GM21360 (cell line): ENCODE data around the gene MNAT1.
"Not testable (repeated sequence)": the region's sequence is repeated elsewhere in the genome, so short reads cannot be mapped to it uniquely, and the experiment has no call there.

Experiments
- ATAC-seq: cut with Tn5 transposase; IDR thresholded peaks from one replicate; pipeline ENCODE4 v1.9.1; 2021; ENCODE audit warnings: mild to moderate bottlenecking, moderate library complexity; ENCODE audit not compliant: unreplicated experiment

The MNAT1 gene

DNA sequence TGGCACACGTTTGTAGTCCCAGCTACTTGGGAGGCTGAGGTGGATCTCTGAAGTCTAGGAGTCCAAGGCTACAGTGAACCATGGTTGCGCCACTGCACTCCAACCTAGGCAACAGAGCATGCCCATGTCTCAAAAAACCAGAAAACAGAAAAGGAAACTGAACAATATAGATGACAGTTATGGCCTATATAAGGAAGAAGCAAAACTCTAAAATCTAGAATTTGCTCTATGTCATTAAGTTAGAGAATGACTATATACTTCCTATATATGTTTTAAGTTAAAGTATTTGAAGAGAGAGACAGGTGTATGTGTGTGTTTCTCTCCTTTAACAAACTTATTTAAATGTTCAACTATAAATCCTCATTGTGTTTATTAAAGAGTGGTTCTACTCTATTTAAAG, 65.8 kb downstream of the MNAT1 start:
- ATAC-seq = no peak

DNA sequence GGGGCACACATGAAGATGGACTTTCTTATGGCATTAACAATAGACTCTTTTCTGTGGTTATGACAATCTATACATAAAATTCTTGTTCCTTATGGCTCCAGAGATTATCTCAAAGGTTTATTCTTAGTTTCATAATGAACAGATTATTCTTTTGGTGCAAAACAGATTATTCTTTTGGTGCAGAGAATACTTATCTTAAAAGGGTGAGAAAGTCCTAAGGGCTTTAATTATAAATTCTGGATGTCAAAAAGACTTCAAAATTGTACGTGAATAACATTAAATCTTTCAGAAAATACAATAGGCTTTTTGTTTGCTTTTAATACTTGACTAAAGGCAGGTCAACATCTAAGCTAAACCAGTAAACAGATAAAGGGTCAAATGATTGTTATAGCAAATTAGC, 69.3 kb downstream of the MNAT1 start:
- no peak for ATAC-seq

DNA sequence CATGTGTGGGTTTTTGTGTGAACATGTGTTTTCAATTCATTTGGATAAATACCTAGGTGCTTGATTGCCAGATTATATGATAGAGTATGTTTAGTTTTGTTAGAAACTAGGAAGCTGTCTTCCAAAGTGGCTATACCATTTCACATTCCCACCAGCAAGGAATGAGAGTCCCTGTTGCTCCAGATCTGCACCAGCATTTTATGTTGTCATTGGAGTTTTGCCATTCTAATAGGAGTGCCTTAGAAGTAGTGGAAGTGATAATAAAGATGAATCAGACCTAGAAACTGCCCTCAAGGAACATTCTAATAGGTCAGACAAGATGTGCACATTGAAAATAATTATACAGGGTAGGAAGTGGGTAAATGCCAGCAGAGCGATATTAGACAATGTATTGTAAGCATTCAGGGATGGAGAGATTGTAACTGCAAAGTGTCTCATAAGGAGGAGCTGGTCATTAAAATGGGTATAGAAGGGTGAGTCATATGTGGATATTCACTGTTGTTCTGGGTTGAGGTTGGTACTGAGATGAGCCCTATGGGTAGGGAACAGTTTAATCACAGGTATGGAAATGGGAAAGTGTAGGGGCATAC, 71.4 kb downstream of the MNAT1 start:
- no peak for ATAC-seq

DNA sequence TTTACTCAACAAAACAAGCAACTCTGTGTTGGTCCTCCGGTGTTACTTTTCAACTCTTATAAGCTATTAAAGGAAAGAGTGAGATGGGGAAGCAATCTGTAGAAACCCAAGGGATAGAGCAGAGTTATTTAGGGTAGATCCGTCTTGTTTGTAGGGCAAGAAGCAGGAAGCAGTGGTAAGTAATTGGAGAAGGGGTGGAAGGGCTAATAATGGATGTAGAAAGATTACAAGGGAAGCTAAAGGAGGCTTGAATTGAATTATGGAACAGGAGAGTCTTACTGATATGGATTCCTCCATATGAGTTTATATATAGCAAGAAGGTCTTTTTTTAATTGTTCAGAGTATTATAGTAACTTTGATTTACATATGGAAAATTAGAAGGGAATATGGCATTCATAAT, 72.7 kb downstream of the MNAT1 start:
- no peak for ATAC-seq

DNA sequence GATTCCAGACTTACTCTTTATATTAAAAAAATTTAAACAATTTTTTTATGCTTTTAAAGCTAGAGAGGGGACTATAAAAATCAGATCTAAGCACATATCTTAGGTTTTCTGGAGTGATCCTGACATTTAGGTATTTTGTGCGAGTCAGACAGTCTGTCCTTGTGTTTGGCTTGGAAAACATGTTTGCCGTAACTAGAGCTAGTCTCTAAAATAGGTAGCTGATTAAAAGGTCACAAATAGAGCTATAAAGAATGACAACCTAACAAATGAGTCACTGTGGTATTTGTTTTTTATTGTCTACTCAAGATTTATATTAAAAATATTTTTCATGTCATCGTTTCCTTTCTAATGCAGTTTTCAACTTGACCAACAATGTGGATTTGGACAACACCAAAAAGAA, 73.4 kb downstream of the MNAT1 start:
- no peak for ATAC-seq

DNA sequence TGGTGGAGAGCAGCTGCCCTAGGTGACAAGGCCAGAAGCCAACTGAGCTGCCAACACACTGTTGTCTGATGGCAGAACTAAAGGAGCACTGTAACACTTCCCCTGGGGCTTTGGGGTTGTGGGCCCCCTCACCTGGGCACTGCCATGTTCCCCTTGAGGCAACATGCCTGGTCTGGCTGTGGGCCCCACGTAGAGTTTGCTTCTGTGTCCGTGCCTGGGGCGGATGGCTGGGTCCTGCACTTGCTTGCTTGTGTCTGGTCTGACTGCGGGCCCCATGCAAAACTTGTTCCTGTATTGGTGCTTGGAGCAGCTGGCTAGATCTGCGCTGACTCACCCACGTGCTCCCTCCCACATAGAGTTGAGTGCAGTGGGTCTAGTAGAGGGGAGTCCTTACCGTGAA, 78.4 kb downstream of the MNAT1 start:
- ATAC-seq = no peak

DNA sequence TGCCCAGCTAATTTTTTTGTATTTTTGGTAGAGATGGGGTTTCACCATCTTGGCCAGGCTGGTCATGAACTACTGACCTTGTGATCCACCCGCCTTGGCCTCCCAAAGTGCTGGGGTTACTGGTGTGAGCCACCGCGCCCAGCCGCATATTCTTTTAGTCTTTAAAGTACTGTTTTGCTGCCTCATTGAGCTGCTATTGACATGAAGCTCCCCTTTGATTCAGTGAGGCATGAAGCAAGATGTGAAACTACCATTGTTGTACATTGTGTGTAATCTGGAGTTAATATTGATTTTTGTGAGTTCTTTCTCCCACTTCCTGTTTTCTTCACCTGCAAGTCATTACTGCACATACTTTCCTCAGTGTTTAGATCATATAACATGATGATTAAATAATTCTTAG, 80.8 kb downstream of the MNAT1 start:
- ATAC-seq = peak; percentile 98

DNA sequence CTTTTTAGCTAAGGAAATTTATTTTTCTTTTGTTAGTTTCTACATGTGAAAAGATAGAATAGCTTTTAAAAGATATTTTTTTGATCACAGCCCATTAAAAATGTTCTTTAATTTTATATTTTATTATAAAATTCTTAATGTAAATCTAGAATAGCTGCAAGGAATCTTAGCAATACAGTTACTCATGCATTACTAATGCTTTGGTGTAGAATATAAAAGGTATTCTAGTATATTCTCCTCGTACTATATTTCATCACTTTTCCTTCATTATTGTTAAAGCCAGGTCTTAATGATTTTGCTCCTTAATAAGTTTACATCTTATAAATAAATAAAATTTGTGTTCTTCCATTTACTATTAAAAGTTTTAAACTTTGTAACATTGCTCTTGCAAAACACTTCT, 82.6 kb downstream of the MNAT1 start:
- ATAC-seq = no peak

DNA sequence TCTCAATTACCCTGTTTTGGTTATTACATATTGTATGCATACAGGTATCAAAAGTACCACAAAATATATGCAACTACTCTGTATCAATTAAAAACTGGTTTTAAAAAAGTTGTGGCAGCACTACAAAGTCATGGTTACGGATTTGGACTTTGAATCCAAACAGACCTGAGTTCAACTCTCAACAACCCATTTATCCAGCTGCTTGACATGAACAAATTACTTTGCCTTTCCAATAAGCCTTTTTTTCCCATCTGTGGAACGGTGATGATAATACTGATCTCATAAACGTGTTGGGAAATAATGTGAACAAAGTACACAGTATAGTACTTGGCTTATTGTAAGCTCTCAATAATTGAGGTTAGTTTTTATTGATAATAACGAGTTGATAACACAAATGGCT, 85.0 kb downstream of the MNAT1 start:
- ATAC-seq = no peak

DNA sequence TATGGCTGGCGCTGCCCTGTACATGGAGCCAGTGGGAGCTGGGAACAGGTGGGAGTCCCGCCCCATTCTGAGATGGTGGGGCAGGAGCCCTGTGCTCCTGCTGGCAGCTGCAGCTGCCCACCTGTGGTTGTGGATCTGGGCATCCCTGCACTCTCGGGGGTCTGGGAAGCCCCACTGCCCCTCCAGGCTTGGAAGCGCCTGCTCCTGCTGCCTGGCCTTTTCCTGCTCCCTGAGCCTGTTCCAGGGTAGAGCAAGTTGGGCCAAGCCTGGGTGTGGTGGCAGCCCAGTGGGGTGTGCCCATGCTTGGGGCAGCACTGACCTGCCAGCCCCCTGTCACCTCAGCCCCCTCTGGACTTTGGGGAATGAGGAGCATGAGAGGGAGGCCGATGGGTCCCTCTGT, 104.0 kb downstream of the MNAT1 start:
- no peak for ATAC-seq

DNA sequence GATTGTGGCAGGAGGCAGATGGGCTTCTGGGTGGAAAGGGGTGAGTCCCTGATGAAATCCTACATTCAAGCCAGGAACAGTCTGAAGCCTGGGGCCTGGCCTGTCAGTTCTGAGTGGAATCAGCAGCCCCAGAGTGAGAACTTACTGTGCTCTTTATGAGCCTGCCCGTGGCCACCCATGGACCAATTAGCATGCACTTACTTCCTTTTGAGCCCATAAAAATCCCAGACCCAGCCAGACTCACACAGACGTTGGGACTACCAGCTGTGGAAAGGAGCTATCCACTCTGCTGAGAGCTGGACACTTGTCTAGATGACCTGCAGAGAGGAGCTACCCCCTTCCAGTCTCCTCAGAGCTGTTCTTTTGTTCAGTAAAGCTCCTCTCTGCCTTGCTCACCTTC, 104.5 kb downstream of the MNAT1 start:
- no peak for ATAC-seq

DNA sequence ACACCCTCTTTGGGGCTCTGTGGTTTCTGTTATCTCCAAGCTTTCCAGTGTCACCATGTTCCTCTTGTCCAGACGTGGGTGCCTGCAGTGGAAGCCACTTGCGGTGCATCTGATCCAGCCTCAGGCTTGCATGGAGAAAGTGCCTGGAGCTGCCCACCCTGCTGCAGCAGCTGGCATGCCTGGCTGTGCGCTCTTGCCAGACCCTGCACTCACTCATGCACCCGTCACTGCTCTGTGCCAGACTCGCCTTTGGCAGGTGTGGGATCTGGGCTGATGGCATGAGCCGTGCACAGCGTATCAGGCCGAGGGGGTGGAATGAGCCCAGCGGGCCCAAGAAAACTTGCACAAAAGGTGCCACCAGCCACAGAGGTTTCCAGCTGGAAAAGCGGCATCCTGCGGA, 105.1 kb downstream of the MNAT1 start:
- no peak for ATAC-seq

DNA sequence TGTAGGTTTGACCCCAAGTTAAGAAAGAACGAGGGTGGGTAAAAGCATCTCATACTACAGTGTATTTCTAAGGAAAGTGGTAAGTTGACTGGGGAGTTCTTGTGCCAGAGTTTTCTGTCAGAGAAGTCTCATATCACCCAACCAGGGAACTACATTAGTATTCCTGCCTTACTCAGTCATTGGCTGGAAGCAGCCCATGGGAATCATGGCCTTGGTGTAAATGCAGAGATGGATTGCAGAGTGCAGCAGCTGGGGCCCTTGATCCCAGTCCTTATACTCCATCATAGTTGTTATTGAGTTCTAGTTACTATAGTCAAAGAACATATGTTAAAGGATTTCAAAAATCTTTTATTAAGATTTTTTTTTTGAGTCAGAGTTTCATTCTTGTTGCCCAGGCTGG, 105.8 kb downstream of the MNAT1 start:
- no peak for ATAC-seq

DNA sequence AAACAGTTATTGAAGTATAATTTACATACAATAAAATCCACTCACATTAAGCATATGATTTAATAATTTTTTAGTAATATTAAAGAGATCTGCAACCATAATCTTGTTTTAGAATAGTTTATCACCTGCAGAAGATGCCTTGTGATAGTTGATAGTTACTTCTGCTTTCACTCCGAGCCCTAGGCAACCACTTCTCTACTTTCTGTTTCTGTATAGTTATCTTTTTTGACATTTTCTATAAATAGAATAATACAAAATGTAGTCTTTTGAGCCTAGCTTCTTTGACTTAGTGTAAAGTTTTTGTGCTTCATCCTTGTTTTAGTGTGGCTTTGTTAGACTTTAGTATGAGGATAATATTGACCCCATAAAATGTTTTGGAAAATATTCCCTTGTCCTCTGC, 111.0 kb downstream of the MNAT1 start:
- ATAC-seq = peak; percentile 95

DNA sequence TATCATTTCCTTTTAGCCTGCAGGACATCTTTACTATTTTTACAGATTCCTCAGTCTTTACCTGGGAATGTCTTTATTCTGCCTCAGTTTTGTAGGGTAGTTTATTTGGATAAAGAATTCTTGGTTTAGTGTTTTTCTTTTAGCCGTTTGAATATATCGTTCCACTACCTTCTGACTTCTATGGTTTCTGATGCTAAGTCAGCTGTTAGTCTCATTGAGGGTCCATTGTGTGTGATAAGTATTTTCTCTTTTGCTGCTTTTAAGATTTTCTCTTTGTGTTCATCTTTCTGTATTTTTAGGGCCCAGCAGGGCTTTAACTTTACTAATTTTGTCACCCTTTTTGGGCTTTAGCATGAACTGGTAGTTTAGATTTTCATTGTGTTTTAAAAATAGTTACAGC, 113.5 kb downstream of the MNAT1 start:
- ATAC-seq = no peak

DNA sequence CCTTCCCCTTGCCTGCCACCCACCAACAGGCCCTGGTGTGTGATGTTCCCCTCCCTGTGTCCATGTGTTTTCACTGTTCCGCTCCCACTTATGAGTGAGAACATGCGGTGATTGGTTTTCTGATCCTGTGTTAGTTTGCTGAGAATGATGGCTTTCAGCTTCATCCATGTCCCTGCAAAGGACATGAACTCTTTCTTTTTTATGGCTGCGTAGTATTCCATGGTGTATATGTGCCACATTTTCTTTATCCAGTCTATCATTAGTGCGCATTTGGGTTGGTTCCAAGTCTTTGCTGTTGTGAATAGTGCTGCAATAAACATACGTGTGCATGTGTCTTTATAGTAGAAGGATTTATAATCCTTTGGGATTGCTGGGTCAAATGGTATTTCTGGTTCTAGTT, 117.1 kb downstream of the MNAT1 start:
- not testable (repeated sequence) for ATAC-seq

DNA sequence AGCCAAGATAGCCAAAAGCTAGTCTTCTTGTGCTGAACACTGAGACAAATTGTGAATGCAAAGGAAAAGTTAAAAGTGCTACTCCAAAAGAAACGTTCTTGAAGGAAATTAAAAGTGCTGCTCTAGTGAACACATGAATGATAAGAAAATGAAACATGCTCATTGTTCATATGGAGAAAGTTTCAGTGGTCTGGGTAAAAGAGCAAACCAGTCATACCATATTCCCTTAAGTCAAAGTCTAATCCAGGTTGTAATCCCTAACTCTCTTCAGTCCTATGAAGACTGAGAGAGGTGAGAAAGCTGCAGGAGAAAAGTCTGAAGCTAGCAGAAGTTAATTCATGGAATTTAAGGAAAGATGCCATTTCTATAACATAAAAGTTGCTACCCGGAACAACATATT, 121.5 kb downstream of the MNAT1 start:
- no peak for ATAC-seq

DNA sequence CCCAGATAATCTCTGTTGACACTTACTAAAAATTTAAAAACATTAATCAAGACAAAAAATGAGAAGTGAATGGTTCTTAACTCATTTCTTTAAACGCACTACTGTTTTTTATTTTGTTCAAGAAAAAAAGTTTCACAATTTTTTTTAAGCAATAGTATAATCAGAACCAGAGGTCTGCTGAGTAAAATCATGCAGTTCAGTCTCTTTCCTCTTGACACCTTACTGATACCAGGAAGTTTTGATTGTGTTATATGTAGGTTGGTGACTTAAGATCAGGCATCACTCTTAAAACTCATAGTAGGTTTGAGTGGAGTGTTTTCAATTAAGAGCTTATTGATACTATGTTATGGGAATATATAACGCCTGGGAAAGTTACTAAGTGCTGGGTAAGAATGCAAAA, 125.0 kb downstream of the MNAT1 start:
- ATAC-seq = no peak

DNA sequence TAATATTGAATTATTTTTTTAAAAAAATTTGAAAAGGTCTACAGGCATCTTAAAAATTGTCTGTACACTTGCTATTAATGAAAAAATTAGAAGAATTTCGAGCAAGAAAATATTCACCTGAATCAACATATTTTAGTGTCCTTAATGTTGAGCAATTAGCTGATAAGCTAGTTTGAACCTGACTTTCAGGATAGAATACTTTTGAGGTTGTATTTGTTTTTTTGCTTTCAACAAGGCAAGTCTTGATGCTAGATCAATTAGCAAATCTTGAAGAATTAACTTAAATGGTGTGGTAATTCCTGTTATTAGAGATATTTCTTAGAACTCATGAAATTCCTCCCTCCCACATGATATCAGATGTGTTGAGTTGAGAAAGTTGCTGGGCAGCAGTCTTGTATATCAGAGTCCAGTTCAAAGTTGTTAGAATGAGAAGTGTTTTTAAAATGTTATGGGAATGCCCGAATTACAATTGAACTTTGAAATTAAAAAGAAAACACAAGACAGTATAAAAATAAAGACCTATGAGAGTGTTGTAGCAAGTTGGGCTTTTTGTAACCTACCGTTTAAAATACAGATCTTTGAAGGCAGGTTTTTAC, 127.1 kb downstream of the MNAT1 start:
- no peak for ATAC-seq

DNA sequence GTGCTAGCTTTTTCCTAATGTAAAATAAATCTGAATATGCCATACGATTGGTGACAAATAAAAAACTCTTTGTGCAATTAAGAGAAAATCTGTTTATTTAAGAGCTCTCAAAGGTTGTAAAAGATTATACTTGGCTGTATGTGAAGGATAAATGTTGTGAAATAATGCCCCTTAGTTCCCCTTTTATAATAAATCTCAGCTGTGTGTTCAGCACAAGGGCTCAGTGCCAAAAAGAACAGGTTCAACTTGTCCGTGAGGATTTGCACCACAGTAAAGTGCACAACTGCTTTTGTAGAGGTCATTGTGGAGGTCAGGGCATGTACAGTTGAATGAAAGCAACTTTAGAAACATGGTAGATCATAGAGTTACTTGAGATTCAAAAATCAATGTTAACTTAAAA, 127.7 kb downstream of the MNAT1 start:
- no peak for ATAC-seq

DNA sequence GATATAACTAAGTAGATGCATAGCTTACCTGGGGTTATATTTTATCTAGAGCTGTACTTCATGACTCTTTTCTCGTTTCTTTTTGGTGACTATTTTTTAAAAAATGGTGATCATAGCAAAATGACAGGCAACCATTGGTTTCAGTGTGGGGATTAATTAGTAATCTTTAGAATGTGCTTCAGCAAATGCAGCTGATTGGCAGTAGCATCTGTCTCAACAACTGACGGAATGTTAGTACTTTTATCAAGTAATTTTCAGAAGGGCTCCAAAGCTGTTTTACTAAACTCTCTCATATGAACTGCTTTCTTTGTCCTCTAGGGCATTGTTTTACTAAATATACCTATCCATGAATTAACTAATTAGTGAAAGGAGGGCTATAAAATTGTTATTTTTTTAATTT, 128.7 kb downstream of the MNAT1 start:
- ATAC-seq = no peak

DNA sequence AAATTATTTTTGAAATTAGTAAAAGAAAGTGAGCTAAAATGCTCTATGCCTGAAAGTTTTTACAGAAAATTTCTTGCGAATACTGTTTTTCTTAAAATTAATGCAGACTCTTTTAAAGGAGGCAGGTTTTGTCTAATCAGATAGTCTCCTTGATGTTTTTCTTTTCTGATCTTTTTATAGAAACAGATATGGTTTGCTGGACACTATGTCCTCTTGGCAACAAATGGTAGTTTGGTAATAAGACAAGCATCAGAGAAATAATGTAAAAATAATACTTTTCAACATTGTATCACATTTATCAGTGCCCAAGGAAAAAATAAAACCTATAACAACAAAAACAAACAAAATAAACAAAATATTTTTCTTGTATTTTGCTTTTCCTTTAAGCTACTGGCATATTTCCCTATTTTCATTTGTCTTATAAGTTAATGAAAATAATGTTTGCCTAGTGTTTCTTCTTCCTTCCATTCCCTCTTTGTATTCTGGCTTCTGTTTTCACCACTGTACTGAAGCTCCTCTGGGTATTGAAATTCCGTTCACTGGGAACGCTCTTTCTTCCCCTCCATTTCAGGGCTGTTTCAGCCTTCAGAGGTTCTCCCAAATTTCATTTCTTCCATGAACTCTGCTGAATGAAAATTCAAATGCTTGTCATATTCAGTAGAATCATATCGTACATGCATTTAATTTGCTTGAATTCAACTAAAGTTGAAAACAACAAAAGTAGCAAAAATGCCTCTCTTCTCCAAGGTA, 131.0 kb downstream of the MNAT1 start:
- ATAC-seq = no peak
